OCI-LY3 (cell line): ENCODE results near the gene MIEF2.

Experiments used
- EZH2phosphoT487 ChIP-seq: fragments of 200-600 bp; shearing (Covaris generic); IDR thresholded peaks from 2 replicates; pipeline ENCODE4 v1.6.1; 2018; ENCODE audit warnings: antibody characterized with exemption, mixed run types, low read depth
- TF ChIP-seq, protein P1 (sequence below): fragments of 200-600, 300-600 bp; sonication (generic); IDR thresholded peaks from 2 replicates; pipeline ENCODE4 v1.5.1; 2014; ENCODE audit warnings: antibody characterized with exemption, low read length, low read depth

DNA sequence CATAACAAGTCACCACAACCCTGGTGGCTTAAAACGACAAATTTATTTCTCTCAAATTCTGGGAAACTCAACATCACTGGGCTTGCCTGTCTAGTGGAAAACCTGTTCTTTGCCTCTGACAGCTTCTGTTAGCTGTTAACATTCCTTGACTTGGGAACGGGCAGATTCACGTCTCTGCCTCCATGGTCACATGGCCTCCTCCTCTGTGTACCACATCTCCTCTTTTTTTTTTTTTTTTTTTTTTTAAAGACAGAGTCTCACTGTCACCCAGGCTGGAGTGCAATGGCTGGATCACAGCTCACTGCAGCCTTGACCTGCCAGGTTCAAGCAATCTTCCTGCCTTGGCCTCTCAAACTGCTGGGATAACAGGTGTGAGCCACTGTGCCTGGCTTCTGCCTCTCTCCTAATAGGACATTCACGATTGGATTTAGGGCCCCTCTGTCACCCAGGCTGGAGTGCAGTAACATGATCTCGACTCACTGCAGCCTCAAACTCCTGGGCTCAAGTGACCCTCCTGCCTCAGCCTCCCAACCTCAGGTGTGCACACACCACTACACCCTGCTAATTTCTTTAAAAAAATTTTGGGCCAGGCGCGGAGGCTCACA is 46.7 kb upstream of the MIEF2 start:
- TF ChIP-seq, protein P1, sequence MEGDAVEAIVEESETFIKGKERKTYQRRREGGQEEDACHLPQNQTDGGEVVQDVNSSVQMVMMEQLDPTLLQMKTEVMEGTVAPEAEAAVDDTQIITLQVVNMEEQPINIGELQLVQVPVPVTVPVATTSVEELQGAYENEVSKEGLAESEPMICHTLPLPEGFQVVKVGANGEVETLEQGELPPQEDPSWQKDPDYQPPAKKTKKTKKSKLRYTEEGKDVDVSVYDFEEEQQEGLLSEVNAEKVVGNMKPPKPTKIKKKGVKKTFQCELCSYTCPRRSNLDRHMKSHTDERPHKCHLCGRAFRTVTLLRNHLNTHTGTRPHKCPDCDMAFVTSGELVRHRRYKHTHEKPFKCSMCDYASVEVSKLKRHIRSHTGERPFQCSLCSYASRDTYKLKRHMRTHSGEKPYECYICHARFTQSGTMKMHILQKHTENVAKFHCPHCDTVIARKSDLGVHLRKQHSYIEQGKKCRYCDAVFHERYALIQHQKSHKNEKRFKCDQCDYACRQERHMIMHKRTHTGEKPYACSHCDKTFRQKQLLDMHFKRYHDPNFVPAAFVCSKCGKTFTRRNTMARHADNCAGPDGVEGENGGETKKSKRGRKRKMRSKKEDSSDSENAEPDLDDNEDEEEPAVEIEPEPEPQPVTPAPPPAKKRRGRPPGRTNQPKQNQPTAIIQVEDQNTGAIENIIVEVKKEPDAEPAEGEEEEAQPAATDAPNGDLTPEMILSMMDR, result no peak
- no peak for TF ChIP-seq EZH2phosphoT487
